Measurements from ENCODE around the gene ZNF277.
A peak's percentile ranks its signal among the peaks of the same experiment; 100 is the strongest.

Gene ZNF277

GRCh38 chr7:112272921-112273561 is 66.5 kb downstream of the ZNF277 start:
- peak; percentile 28 for DNase-seq (ENCODE audit: low read depth)

GRCh38 chr7:112279042-112279441 is 72.5 kb downstream of the ZNF277 start:
- no peak overlapping the region for H3K4me3 ChIP-seq (ENCODE audit: control insufficient read depth, low read depth, low read length)
- no peak for DNase-seq (ENCODE audit: low read depth)
- no peak for TF ChIP-seq CTCF (conservative IDR thresholded peaks at IDR 0.05; ENCODE audit: control insufficient read depth, insufficient read depth, low read depth, low read length)

More at GRCh38 chr7:112272921-112273561, 66.5 kb downstream of the ZNF277 start:
- no peak for TF ChIP-seq CTCF (conservative IDR thresholded peaks at IDR 0.05; ENCODE audit: control insufficient read depth, insufficient read depth, low read depth, low read length)
- no peak overlapping the region for H3K4me3 ChIP-seq (ENCODE audit: control insufficient read depth, low read depth, low read length)

- H3K4me3 ChIP-seq (ENCODE audit: control insufficient read depth, low read depth, low read length) = no peak overlapping the region
- TF ChIP-seq CTCF (conservative IDR thresholded peaks at IDR 0.05; ENCODE audit: control insufficient read depth, insufficient read depth, low read depth, low read length) = no peak
- DNase-seq (ENCODE audit: low read depth) = no peak
Observed at GRCh38 chr7:112280267-112280666, 73.8 kb downstream of the ZNF277 start.

DNA sequence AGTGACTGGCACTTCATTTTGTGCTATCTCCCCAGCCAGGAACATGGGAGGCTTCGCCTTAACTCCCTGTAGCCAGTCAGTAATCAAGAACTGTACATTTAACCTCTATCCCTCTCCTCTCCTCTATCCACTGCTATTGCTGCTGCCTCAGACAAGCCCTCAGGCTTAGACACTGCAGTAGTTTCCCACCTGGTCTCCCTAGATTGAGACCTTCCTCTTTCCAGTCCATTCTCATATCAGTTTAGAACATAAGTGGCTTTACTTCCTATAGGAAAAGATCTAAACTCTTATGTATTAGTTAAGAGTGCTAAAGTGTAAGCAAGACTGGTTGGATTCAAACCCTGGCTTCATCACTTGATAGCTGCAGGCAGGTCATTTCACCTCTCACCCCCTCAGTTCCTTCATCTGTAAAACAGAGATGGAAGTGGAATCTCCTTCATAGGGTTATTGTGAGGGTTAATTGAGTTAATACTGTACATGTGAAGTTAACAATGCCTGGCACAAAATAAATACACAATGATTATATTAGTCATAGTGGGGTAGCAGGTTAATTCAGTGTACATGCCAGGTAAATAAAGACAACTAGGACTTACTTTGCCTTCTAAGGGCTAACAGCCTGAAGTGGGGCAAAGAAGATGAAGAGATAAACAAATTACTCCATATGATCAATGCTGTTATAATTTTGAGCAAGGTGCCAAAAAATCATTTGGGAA is 76.1 kb downstream of the ZNF277 start:
- no peak for DNase-seq (ENCODE audit: low read depth)
- no peak for TF ChIP-seq CTCF (conservative IDR thresholded peaks at IDR 0.05; ENCODE audit: control insufficient read depth, insufficient read depth, low read depth, low read length)
- no peak overlapping the region for H3K4me3 ChIP-seq (ENCODE audit: control insufficient read depth, low read depth, low read length)

GRCh38 chr7:112283382-112283910 is 77.0 kb downstream of the ZNF277 start:
- no peak overlapping the region for H3K4me3 ChIP-seq (ENCODE audit: control insufficient read depth, low read depth, low read length)
- no peak for TF ChIP-seq CTCF (conservative IDR thresholded peaks at IDR 0.05; ENCODE audit: control insufficient read depth, insufficient read depth, low read depth, low read length)
- no peak for DNase-seq (ENCODE audit: low read depth)

- DNase-seq (ENCODE audit: low read depth) = no peak
- no peak for TF ChIP-seq CTCF (conservative IDR thresholded peaks at IDR 0.05; ENCODE audit: control insufficient read depth, insufficient read depth, low read depth, low read length)
- H3K4me3 ChIP-seq (ENCODE audit: control insufficient read depth, low read depth, low read length) = no peak overlapping the region
Observed at GRCh38 chr7:112286250-112287086, 80.0 kb downstream of the ZNF277 start.
